MM.1S (cell line): Measurements from ENCODE around the gene CMTR2.

Source experiments
- EZH2 ChIP-seq: fragments of 300-600 bp; sonication (generic); optimal IDR thresholded peaks from 2 replicates; pipeline ENCODE3; 2017; ENCODE audit warnings: low read depth, mild to moderate bottlenecking, antibody characterized with exemption, low read length, mixed read lengths
- TF ChIP-seq, protein P1 (sequence below): fragments of 300-600 bp; sonication (generic); IDR thresholded peaks from 2 replicates; pipeline ENCODE4 v1.5.1; 2016; ENCODE audit warnings: antibody characterized with exemption, low read length, mixed read lengths

- no peak for TF ChIP-seq EZH2
- TF ChIP-seq, protein P1, sequence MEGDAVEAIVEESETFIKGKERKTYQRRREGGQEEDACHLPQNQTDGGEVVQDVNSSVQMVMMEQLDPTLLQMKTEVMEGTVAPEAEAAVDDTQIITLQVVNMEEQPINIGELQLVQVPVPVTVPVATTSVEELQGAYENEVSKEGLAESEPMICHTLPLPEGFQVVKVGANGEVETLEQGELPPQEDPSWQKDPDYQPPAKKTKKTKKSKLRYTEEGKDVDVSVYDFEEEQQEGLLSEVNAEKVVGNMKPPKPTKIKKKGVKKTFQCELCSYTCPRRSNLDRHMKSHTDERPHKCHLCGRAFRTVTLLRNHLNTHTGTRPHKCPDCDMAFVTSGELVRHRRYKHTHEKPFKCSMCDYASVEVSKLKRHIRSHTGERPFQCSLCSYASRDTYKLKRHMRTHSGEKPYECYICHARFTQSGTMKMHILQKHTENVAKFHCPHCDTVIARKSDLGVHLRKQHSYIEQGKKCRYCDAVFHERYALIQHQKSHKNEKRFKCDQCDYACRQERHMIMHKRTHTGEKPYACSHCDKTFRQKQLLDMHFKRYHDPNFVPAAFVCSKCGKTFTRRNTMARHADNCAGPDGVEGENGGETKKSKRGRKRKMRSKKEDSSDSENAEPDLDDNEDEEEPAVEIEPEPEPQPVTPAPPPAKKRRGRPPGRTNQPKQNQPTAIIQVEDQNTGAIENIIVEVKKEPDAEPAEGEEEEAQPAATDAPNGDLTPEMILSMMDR, result no peak
These were observed 34.2 kb downstream of the CMTR2 start for GRCh38 chr16:71254832-71255525.
